GM13977 (cell line): ENCODE data around the gene CACNA2D3.

Experiments
- DNase-seq: peaks from one replicate; pipeline ENCODE4 v3.0.0; 2012; ENCODE audit warnings: low spot score
- CTCF ChIP-seq: IDR thresholded peaks from 2 replicates; pipeline ENCODE4 v1.5.1; 2012; ENCODE audit warnings: mild to moderate bottlenecking, control low read depth; ENCODE audit not compliant: insufficient read depth; ENCODE audit errors: extremely low read depth, missing control alignments
- in situ Hi-C: fragments of 300-500 bp; cut with MboI; formaldehyde crosslinking; loops from one replicate; pipeline ENCODE4 v1.12.0; 2022; ENCODE audit warnings: low sequenced_read_pairs, low pct_unique_long_range_greater_than_20kb, mixed read lengths, inconsistent platforms; ENCODE audit not compliant: unreplicated experiment

CACNA2D3 gene

GRCh38 chr3:54374214-54374852 is 252.0 kb downstream of the CACNA2D3 start:
- TF ChIP-seq CTCF = peak; percentile 51
- DNase-seq = peak; percentile 30
- in situ Hi-C loops = no loop called here

- in situ Hi-C loops = no loop called here
- DNase-seq = no peak
- TF ChIP-seq CTCF = no peak
These were observed 253.9 kb downstream of the CACNA2D3 start for GRCh38 chr3:54376142-54376807.

GRCh38 chr3:54376939-54377578 is 254.7 kb downstream of the CACNA2D3 start:
- no peak for TF ChIP-seq CTCF
- DNase-seq = no peak
- in situ Hi-C loops = no loop called here

- DNase-seq = no peak
- in situ Hi-C loops = no loop called here
- TF ChIP-seq CTCF = no peak
These were observed 255.8 kb downstream of the CACNA2D3 start for GRCh38 chr3:54378184-54378583.

- DNase-seq = no peak
- TF ChIP-seq CTCF = no peak
- in situ Hi-C loops = no loop called here
These were observed 261.9 kb downstream of the CACNA2D3 start for GRCh38 chr3:54384279-54384678.

GRCh38 chr3:54390582-54390981 is 268.2 kb downstream of the CACNA2D3 start:
- in situ Hi-C loops = no loop called here
- TF ChIP-seq CTCF = no peak
- no peak for DNase-seq
